ENCODE results near the gene SLC25A1. TPM values are rescaled to one million over a fixed set of nuclear protein-coding genes. Genes with fewer than 3 reads are reported as not detected.

The SLC25A1 gene
- total and polyA plus RNA-seq, 2 of the 4 experiments (the other 2 are of a cell fraction): 41.0 to 56.5 TPM

DNA sequence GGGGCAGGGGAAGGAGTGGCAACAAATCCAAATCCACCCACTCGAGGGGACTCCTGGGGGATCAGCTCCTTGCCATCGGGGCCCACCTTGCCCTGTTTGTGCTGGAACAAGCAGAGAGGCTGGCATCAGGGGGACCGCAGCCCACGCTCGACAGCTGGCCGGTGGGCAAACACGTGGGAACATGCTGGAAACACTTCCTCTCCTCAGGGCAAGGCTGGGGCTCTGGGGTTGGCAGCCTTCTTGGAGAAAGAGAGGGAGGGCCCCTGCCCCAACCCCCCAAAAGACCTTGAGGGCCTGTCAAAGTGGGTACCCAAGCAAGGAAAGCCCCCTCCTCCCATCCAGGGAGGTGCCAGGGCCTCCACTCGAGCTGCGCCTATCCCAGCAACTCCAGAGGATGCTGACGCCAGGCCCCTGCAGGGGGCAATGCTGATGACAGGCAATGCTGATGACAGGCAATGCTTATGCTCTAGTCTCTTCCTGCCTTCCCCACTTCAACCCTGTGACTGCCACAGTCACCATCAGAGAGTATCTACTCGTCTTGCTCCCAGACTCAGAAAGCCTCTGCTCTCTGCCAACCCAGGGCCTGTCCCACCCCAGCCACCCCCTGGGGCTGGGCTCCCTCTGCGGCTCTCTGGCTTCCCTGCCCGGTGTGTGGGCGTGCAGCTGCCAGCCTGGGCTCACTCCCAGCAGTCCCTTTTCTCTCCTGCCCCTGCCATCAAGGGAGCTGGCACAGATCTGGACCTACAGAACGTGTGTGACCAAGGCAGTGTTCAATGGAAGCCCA is 40.1 kb downstream of the SLC25A1 start:
- Histone ChIP-seq H3K27me3 (ENCODE audit: control insufficient read depth, insufficient read depth, low read length) (no peaks in the 10 kb centered on the region), H3K79me1 (ENCODE audit: low read depth in 1 of 2, low read length in 2 of 2) (peaks cover 0 to 18% of the 10 kb centered on the region in 2 experiments), H3K4me2 (ENCODE audit: low read depth, low read length) (no peak overlapping the region), H2AFZ (replicated peaks; ENCODE audit: low read length, poor library complexity) (no peak overlapping the region), H4K5ac (ENCODE audit: low read depth, low read length) (no peak overlapping the region), H2BK20ac (ENCODE audit: low read depth, low read length) (no peak overlapping the region), H3K9ac (ENCODE audit: low read depth, low read length) (no peak overlapping the region), H3K4me1 (ENCODE audit: control insufficient read depth, insufficient read depth, low read length) (no peaks in the 10 kb centered on the region), H3K14ac (replicated peaks; ENCODE audit: low read depth, low read length) (no peak overlapping the region), H2BK15ac (ENCODE audit: low read depth, low read length) (no peak overlapping the region), H3K4me3 (ENCODE audit: insufficient read depth, low read depth, low read length) (no peak overlapping the region), H3K36me3 (ENCODE audit: control insufficient read depth, insufficient read depth, low read length) (peaks cover 80% of the 10 kb centered on the region), H4K20me1 (ENCODE audit: insufficient read depth, low read length) (peaks cover 4% of the 10 kb centered on the region), H3K4ac (ENCODE audit: low read depth, low read length) (no peak overlapping the region), H2AK9ac (replicated peaks; ENCODE audit: low read depth, low read length, poor library complexity) (no peak overlapping the region), H2BK5ac (ENCODE audit: low read depth, low read length, poor library complexity, severe bottlenecking) (no peak overlapping the region), H4K8ac (ENCODE audit: low read depth in 2 of 2, low read length in 2 of 2) (no peak overlapping the region), H2BK120ac (ENCODE audit: low read depth, low read length) (no peak overlapping the region), H3K27ac (ENCODE audit: insufficient read depth, low read length) (no peak overlapping the region), H3K18ac (ENCODE audit: low read depth, low read length) (no peak overlapping the region), H3K9me1 (ENCODE audit: insufficient read depth, low read length) (0 out of 2 replicates have a peak, but pooled peaks cover 3% of the 10 kb centered on the region), H3K56ac (ENCODE audit: extremely low read depth, insufficient read depth, low read length) (no peak overlapping the region), H2AK5ac (ENCODE audit: low read depth, low read length) (no peak overlapping the region), H3K23ac (ENCODE audit: low read depth, low read length) (no peak overlapping the region), H3K9me3 (ENCODE audit: control insufficient read depth, insufficient read depth, low read length) (no peaks in the 10 kb centered on the region), H4K91ac (ENCODE audit: insufficient read depth, low read depth, low read length) (no peak overlapping the region)
- 92% methylated on average over 10 of the region's 15 CpGs; no CpG with 5 or more reads in 1 of the 2 experiments for WGBS, 2 experiments (ENCODE audit: extremely low coverage in 2 of 2, insufficient read length in 1 of 2)
- dilution Hi-C loops (cut with HindIII; ENCODE audit: low sequenced_read_pairs, unreplicated experiment) (no loop called here), in situ Hi-C loops (cut with MboI; ENCODE audit: low sequenced_read_pairs) (no loop called here), intact Hi-C loops (cut with micrococcal nuclease) (no loop called here)
- ChIA-PET POLR2A (ENCODE audit: unreplicated experiment) (no interaction called here), CTCF (no interaction called here)
- TF ChIP-seq RFX5 (IDR thresholded peaks at IDR 0.05; ENCODE audit: low read depth, low read length): no peak
- TF ChIP-seq MAZ (IDR thresholded peaks at IDR 0.05; ENCODE audit: borderline replicate concordance, low read depth, low read length): no peak
- TF ChIP-seq, protein P1, sequence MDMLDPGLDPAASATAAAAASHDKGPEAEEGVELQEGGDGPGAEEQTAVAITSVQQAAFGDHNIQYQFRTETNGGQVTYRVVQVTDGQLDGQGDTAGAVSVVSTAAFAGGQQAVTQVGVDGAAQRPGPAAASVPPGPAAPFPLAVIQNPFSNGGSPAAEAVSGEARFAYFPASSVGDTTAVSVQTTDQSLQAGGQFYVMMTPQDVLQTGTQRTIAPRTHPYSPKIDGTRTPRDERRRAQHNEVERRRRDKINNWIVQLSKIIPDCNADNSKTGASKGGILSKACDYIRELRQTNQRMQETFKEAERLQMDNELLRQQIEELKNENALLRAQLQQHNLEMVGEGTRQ (IDR thresholded peaks at IDR 0.05; ENCODE audit: low read depth, low read length): no peak
- no peak for TF ChIP-seq POLR2A (IDR thresholded peaks at IDR 0.05; ENCODE audit: low read depth, low read length)
- TF ChIP-seq RCOR1 (IDR thresholded peaks at IDR 0.05; ENCODE audit: insufficient replicate concordance, low read length): no peak
- no peak for TF ChIP-seq BHLHE40 (IDR thresholded peaks at IDR 0.05; ENCODE audit: low read depth, low read length)
- no peak for TF ChIP-seq NFE2L2 (IDR thresholded peaks at IDR 0.05; ENCODE audit: low read depth, low read length)
- TF ChIP-seq RAD21 (IDR thresholded peaks at IDR 0.05; ENCODE audit: low read length): no peak
- TF ChIP-seq, protein P2, sequence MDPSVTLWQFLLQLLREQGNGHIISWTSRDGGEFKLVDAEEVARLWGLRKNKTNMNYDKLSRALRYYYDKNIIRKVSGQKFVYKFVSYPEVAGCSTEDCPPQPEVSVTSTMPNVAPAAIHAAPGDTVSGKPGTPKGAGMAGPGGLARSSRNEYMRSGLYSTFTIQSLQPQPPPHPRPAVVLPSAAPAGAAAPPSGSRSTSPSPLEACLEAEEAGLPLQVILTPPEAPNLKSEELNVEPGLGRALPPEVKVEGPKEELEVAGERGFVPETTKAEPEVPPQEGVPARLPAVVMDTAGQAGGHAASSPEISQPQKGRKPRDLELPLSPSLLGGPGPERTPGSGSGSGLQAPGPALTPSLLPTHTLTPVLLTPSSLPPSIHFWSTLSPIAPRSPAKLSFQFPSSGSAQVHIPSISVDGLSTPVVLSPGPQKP (IDR thresholded peaks at IDR 0.05; ENCODE audit: borderline replicate concordance, low read depth, low read length): no peak
- no peak for ATAC-seq (ENCODE audit: low read depth)
- BruUV-seq (replicated peaks): no TSS peak
- DNase-seq: no peak
